A549 (cell line): ENCODE measurements around the gene IQGAP2. TPM values are rescaled to one million over a fixed set of nuclear protein-coding genes. Genes with fewer than 3 reads are reported as not detected.

Source experiments
- ATAC-seq, 2 experiments: fragments of 200-7000 bp in 1 of 2; fragments of >200 bp in 1 of 2; cut with Nextera tagmentation in 1 of 2; cut with Tn5 transposase in 1 of 2; 3 replicates each; pipeline versions ENCODE4 v1.8.0 to v1.9.1; 2018 to 2020; ENCODE audit warnings: mild to moderate bottlenecking in 1 of 2, moderate library complexity in 1 of 2
- CTCF ChIA-PET: fragments of 300-600 bp; sonication (Branson Sonifier 250); formaldehyde crosslinking; extraction: SDS; loops from one replicate; lab custom pipeline; 2021; ENCODE audit warnings: antibody characterized with exemption, inconsistent platforms; lab: Yijun Ruan, JAX
- POLR2A ChIA-PET: fragments of 350-600 bp; formaldehyde crosslinking; extraction: SDS; loops from one replicate; lab custom pipeline; 2021; ENCODE audit warnings: antibody characterized with exemption, inconsistent platforms; lab: Yijun Ruan, JAX
- DNase-seq, 2 experiments: peaks; one replicate each; pipeline versions ENCODE4 v3.0.0 to v3.0.0-alpha.2; 2011 to 2016; ENCODE audit warnings: low read depth in 1 of 2, low spot score in 1 of 2
- FAIRE-seq: peaks from 2 replicates; lab custom pipeline; 2011; peaks lifted over from hg19 to GRCh38; lab: Jason Lieb, UNC
- H3K27ac ChIP-seq, 2 experiments: fragments of >200 bp; sonication (Bioruptor Twin); formaldehyde crosslinking; 3 replicates each; pipeline ENCODE4 v1.5.1; 2016 to 2017
- H3K4me1 ChIP-seq: fragments of >200 bp; sonication (Bioruptor Twin); formaldehyde crosslinking; 3 replicates; pipeline ENCODE4 v1.6.1; 2016
- H3K4me2 ChIP-seq: fragments of >200 bp; sonication (Bioruptor Twin); formaldehyde crosslinking; 3 replicates; pipeline ENCODE4 v1.6.1; 2016
- H3K4me3 ChIP-seq: fragments of >200 bp; sonication (Bioruptor Twin); formaldehyde crosslinking; 3 replicates; pipeline ENCODE4 v1.5.1; 2016
- H3K9me3 ChIP-seq: fragments of >200 bp; sonication (Bioruptor Twin); formaldehyde crosslinking; 3 replicates; pipeline ENCODE4 v1.6.1; 2016
- BCL3 ChIP-seq: fragments of >200 bp; sonication (Bioruptor Twin); formaldehyde crosslinking; IDR thresholded peaks from 3 replicates; pipeline ENCODE4 v1.6.1; 2016
- BHLHE40 ChIP-seq: IDR thresholded peaks from 2 replicates; pipeline ENCODE4 v1.6.1; 2012; ENCODE audit warnings: low read depth, low read length, inconsistent platforms
- CBX2 ChIP-seq: fragments of 200-600 bp; sonication (generic); IDR thresholded peaks from 2 replicates; pipeline ENCODE4 v1.6.1; 2016; ENCODE audit warnings: low read depth, mild to moderate bottlenecking, borderline replicate concordance
- CEBPB ChIP-seq, 2 experiments: fragments of >200 bp in 1 of 2; sonication (Bioruptor Twin) in 1 of 2; formaldehyde crosslinking in 1 of 2; IDR thresholded peaks; 2 replicates each; pipeline ENCODE4 v1.6.1; 2012 to 2016
- EHF ChIP-seq: fragments of 250-450 bp; sonication (Bioruptor Pico); IDR thresholded peaks from 2 replicates; pipeline ENCODE4 v1.5.0; 2020; ENCODE audit warnings: mild to moderate bottlenecking
- ELK1 ChIP-seq: fragments of 150-350 bp; IDR thresholded peaks from 2 replicates; pipeline ENCODE4 v1.6.1; 2014; ENCODE audit warnings: low read depth, mild to moderate bottlenecking, low read length
- GATA3 ChIP-seq: IDR thresholded peaks from 2 replicates; pipeline ENCODE4 v1.6.1; 2012; ENCODE audit warnings: borderline replicate concordance
- HEYL ChIP-seq: fragments of 250-450 bp; sonication (Bioruptor Pico); IDR thresholded peaks from 2 replicates; pipeline ENCODE4 v1.8.0; 2021; ENCODE audit warnings: mild to moderate bottlenecking, moderate library complexity
- HOXB5 ChIP-seq: fragments of 250-450 bp; sonication (Bioruptor Pico); IDR thresholded peaks from 2 replicates; pipeline ENCODE4 v1.5.0; 2020; ENCODE audit warnings: mild to moderate bottlenecking, moderate library complexity
- JUN ChIP-seq, 2 experiments: fragments of >200 bp; sonication (Bioruptor Twin); formaldehyde crosslinking; IDR thresholded peaks; 2 replicates in 1 of 2; 3 replicates in 1 of 2; pipeline ENCODE4 v1.6.1; 2016 to 2017
- MAFK ChIP-seq: fragments of 450-650 bp; IDR thresholded peaks from 2 replicates; pipeline ENCODE4 v1.6.1; 2014; ENCODE audit not compliant: partially characterized antibody
- MAZ ChIP-seq: fragments of 150-350 bp; IDR thresholded peaks from 2 replicates; pipeline ENCODE4 v1.6.1; 2014; ENCODE audit warnings: antibody characterized with exemption, low read depth, low read length, borderline replicate concordance
- NR3C1 ChIP-seq: fragments of >200 bp; sonication (Bioruptor Twin); formaldehyde crosslinking; IDR thresholded peaks from 3 replicates; pipeline ENCODE4 v1.6.1; 2017
- PBX3 ChIP-seq: IDR thresholded peaks from 2 replicates; pipeline ENCODE4 v1.6.1; 2012
- POLR2A ChIP-seq: IDR thresholded peaks from 2 replicates; pipeline ENCODE4 v1.6.1; 2012; ENCODE audit warnings: mild to moderate bottlenecking, low read length
- RAD21 ChIP-seq, 2 experiments: fragments of >200 bp in 1 of 2; sonication (Bioruptor Twin) in 1 of 2; formaldehyde crosslinking in 1 of 2; IDR thresholded peaks in 1 of 2; conservative IDR thresholded peaks in 1 of 2; 2 replicates in 1 of 2; 3 replicates in 1 of 2; pipeline ENCODE4 v1.6.1; 2012 to 2018; ENCODE audit warnings: inconsistent platforms in 1 of 2
- RARB ChIP-seq: fragments of 250-450 bp; sonication (Bioruptor Pico); IDR thresholded peaks from 2 replicates; pipeline ENCODE4 v1.8.0; 2021; ENCODE audit warnings: mild to moderate bottlenecking, moderate library complexity
- RFX5 ChIP-seq: fragments of 450-650 bp; IDR thresholded peaks from 2 replicates; pipeline ENCODE4 v1.7.1; 2014; ENCODE audit warnings: antibody characterized with exemption, mild to moderate bottlenecking, moderate library complexity
- SREBF2 ChIP-seq: fragments of 450-650 bp; IDR thresholded peaks from 2 replicates; pipeline ENCODE4 v1.6.1; 2014; ENCODE audit warnings: mild to moderate bottlenecking, moderate library complexity
- TFCP2L1 ChIP-seq: fragments of 250-450 bp; sonication (Bioruptor Pico); IDR thresholded peaks from 2 replicates; pipeline ENCODE4 v1.5.0; 2021; ENCODE audit warnings: mild to moderate bottlenecking
- TP53 ChIP-seq: fragments of 250-450 bp; sonication (Bioruptor Pico); IDR thresholded peaks from 2 replicates; pipeline ENCODE4 v1.5.0; 2021; ENCODE audit warnings: mild to moderate bottlenecking, moderate library complexity
- USF2 ChIP-seq: fragments of 450-650 bp; IDR thresholded peaks from 2 replicates; pipeline ENCODE4 v1.6.1; 2014; ENCODE audit warnings: antibody characterized with exemption
- ZC3H11A ChIP-seq: fragments of 450-650 bp; IDR thresholded peaks from 2 replicates; pipeline ENCODE4 v1.6.1; 2014; ENCODE audit warnings: antibody characterized with exemption, mild to moderate bottlenecking
- ZNF302 ChIP-seq: fragments of 250-450 bp; sonication (Bioruptor Pico); IDR thresholded peaks from 2 replicates; pipeline ENCODE4 v1.9.0; 2021; ENCODE audit warnings: inconsistent platforms, mild to moderate bottlenecking, moderate library complexity
- ZSCAN20 ChIP-seq: fragments of 250-450 bp; sonication (Bioruptor Pico); IDR thresholded peaks from 2 replicates; pipeline ENCODE4 v1.8.0; 2022; ENCODE audit warnings: mild to moderate bottlenecking, moderate library complexity
- WGBS: methylation state at CpG from one replicate; pipeline ENCODE4 v1.1.6; 2017; ENCODE audit errors: missing lambda C conversion rate; 5-methylcytosine and 5-hydroxymethylcytosine counted together
- polyA plus RNA-seq, 4 experiments: library from polyadenylated mRNA; depleted of rRNA in 3 of 4; stranded (reverse); fragments of >200 nt; fragmentation: RNase III in 1 of 4; extraction: RNeasy Plus Mini Kit Qiagen cat#74134 plus additional on column Dnase treatment in 1 of 4; gene quantifications; 2 replicates in 3 of 4; 3 replicates in 1 of 4; pipeline ENCODE4 v1.2.3, GENCODE V29; 2011 to 2017

Gene IQGAP2
- polyA plus RNA-seq, 2 of the 4 experiments (the other 2 are of a cell fraction) = 5.3 to 10.1 TPM

- CTCF ChIA-PET = no interaction called here
- FAIRE-seq (no peak), DNase-seq (no peak), ATAC-seq (no peak)
- H3K4me3 ChIP-seq = no peak overlapping the region
- WGBS = 59% methylated on average over 1 of the region's 1 CpG
- POLR2A ChIA-PET = no interaction called here
- H3K4me1 ChIP-seq = no peaks in the 10 kb centered on the region
- H3K9me3 ChIP-seq = no peaks in the 10 kb centered on the region
- TF ChIP-seq POLR2A (no peak), EHF (no peak), SREBF2 (no peak), NR3C1 (no peak), RARB (CRISPR knock-in tag) (no peak), MAZ (no peak), ZC3H11A (no peak), CBX2 (no peak), BCL3 (no peak)
- H3K27ac ChIP-seq = no peak overlapping the region
- no peak overlapping the region for H3K4me2 ChIP-seq
Observed at GRCh38 chr5:76675364-76675763, 272.3 kb downstream of the IQGAP2 start.

- ChIA-PET POLR2A (no interaction called here), CTCF (interaction anchor here (1.0 kb wide), 1 partner anchor 97 kb away, joined by 3 read pairs; no protein-coding TSS in a partner anchor)
- Histone ChIP-seq H3K9me3 (no peaks in the 10 kb centered on the region), H3K27ac (no peak overlapping the region), H3K4me2 (no peak overlapping the region), H3K4me1 (no peaks in the 10 kb centered on the region), H3K4me3 (no peak overlapping the region)
- ATAC-seq (no peak), FAIRE-seq (no peak), DNase-seq (no peak)
- WGBS = 89% methylated on average over 8 of the region's 8 CpGs
- no peak for TF ChIP-seq RFX5
- TF ChIP-seq HEYL (CRISPR knock-in tag) = no peak
- no peak for TF ChIP-seq PBX3
- no peak for TF ChIP-seq ELK1
- no peak for TF ChIP-seq TP53 (CRISPR knock-in tag)
- no peak for TF ChIP-seq GATA3
- no peak for TF ChIP-seq USF2
- no peak for TF ChIP-seq TFCP2L1 (CRISPR knock-in tag)
- no peak for TF ChIP-seq JUN (IDR thresholded peaks at IDR 0.05)
- TF ChIP-seq EHF = no peak
- TF ChIP-seq ZSCAN20 (CRISPR knock-in tag) = no peak
- no peak for TF ChIP-seq BHLHE40
- TF ChIP-seq RAD21 (conservative IDR thresholded peaks at IDR 0.05 in 1 of 2, IDR thresholded peaks at IDR 0.05 in 1 of 2) = no peak
- TF ChIP-seq HOXB5 (CRISPR knock-in tag) = no peak
- TF ChIP-seq BCL3 = no peak
- TF ChIP-seq CEBPB (IDR thresholded peaks at IDR 0.05) = no peak
- no peak for TF ChIP-seq ZNF302
- no peak for TF ChIP-seq CBX2
- TF ChIP-seq MAFK = no peak
Observed at GRCh38 chr5:76677849-76678472, 274.9 kb downstream of the IQGAP2 start.
